Upper lobe of left lung (tissue), 6 donors: Measurements from ENCODE around the gene ALDH3B2. TPM values are rescaled to one million over a fixed set of nuclear protein-coding genes. Genes with fewer than 3 reads are reported as not detected.

Source experiments
- ATAC-seq, 2 donors: fragments of 200-7000 bp; cut with Tn5 transposase; one replicate each; pipeline ENCODE4 v1.9.1; 2022; ENCODE audit warnings: mild to moderate bottlenecking in 2 of 2, moderate library complexity in 2 of 2; ENCODE audit not compliant: low FRiP score in 2 of 2
- DNase-seq, 2 donors: peaks; one replicate each; pipeline ENCODE4 v3.0.0-alpha.2; 2019 to 2020
- H3K27ac ChIP-seq, 4 donors: fragments of 200-600 bp; sonication (generic); one replicate each; pipeline ENCODE4 v1.5.1; 2016 to 2019
- H3K27me3 ChIP-seq, 4 donors: fragments of 200-600 bp; sonication (generic); one replicate each; pipeline ENCODE4 v1.5.1; 2017 to 2019
- H3K36me3 ChIP-seq, 4 donors: fragments of 200-600 bp; sonication (generic); one replicate each; pipeline ENCODE4 v1.5.1; 2016 to 2019
- H3K4me1 ChIP-seq, 4 donors: fragments of 200-600 bp; sonication (generic); one replicate each; pipeline ENCODE4 v1.5.1; 2018 to 2019
- H3K4me3 ChIP-seq, 4 donors: fragments of 200-600 bp; sonication (generic); one replicate each; pipeline ENCODE4 v1.5.1; 2017 to 2019; ENCODE audit warnings: mild to moderate bottlenecking in 2 of 4, moderate library complexity in 1 of 4
- H3K9me3 ChIP-seq, 4 donors: fragments of 200-600 bp; sonication (generic); one replicate each; pipeline ENCODE4 v1.5.1; 2018 to 2019
- CTCF ChIP-seq, 6 experiments: fragments of 450-650 bp in 4 of 6; fragments of 200-600 bp in 2 of 6; sonication (generic) in 2 of 6; IDR thresholded peaks; one replicate each; pipeline ENCODE4 v1.5.1; 2016 to 2019; ENCODE audit warnings: antibody characterized with exemption in 6 of 6
- EP300 ChIP-seq, 4 donors: sonication (generic); formaldehyde crosslinking; IDR thresholded peaks; one replicate each; pipeline ENCODE4 v1.5.1; 2017; ENCODE audit warnings: antibody characterized with exemption in 4 of 4, control low read depth in 2 of 4
- POLR2A ChIP-seq, 4 donors: fragments of 450-650 bp; IDR thresholded peaks; one replicate each; pipeline ENCODE4 v1.5.1; 2016 to 2017; ENCODE audit warnings: antibody characterized with exemption in 4 of 4, mild to moderate bottlenecking in 2 of 4
- POLR2AphosphoS5 ChIP-seq, 2 donors: sonication (generic); formaldehyde crosslinking; IDR thresholded peaks; one replicate each; pipeline ENCODE4 v1.5.1; 2017; ENCODE audit warnings: antibody characterized with exemption in 2 of 2
- WGBS, 2 donors: methylation state at CpG; one replicate each; pipeline ENCODE4 v1.1.5; 2017 to 2018; 5-methylcytosine and 5-hydroxymethylcytosine counted together
- total RNA-seq, 6 donors: library from RNA; depleted of rRNA in 4 of 6; stranded (reverse); fragments of >200 nt in 4 of 6; gene quantifications; one replicate each; pipeline versions ENCODE4 v1.1.0 to v1.2.1, GENCODE V29; 2016 to 2021
- donor health status: DM: no; HTN: no; CAD: no; lungs with moderate emphysema.
- donor health status: DM: no; HTN: yes; CAD: no; lungs with severe emphysema.

ALDH3B2 gene
- total RNA-seq, 6 donors from 2014 or later = 0.30 to 6.4 (median 0.86) TPM; not detected in 1

- Histone ChIP-seq H3K4me1 (peaks cover 10 to 23% (median 20%) of the 10 kb centered on the region in 4 donors), H3K36me3 (peaks cover 4 to 21% (median 18%) of the 10 kb centered on the region in 4 donors), H3K27ac (no peak overlapping the region), H3K9me3 (no peaks in the 10 kb centered on the region), H3K27me3 (no peaks in the 10 kb centered on the region), H3K4me3 (no peak overlapping the region)
- TF ChIP-seq POLR2AphosphoS5 (IDR thresholded peaks at IDR 0.05) = no peak
- no peak for TF ChIP-seq EP300 (IDR thresholded peaks at IDR 0.05)
- no peak for TF ChIP-seq POLR2A (IDR thresholded peaks at IDR 0.05)
- TF ChIP-seq CTCF (IDR thresholded peaks at IDR 0.05) = no peak
- no peak for ATAC-seq
- DNase-seq = peak in 1 of 2 donors; percentile 83
- 36 to 66% methylated on average over 4 to 31 of the region's 34 CpGs for WGBS, 2 donors
Observed at GRCh38 chr11:67615728-67616430, 58.5 kb downstream of the ALDH3B2 start.

- ATAC-seq (peak; percentile 47 to 67), DNase-seq (peak; percentile 54 to 80)
- Histone ChIP-seq H3K36me3 (peaks cover 11 to 29% (median 27%) of the 10 kb centered on the region in 4 donors), H3K4me3 (no peak overlapping the region), H3K27ac (peak overlapping the region; percentile 83 to 91 (median 88)), H3K9me3 (no peaks in the 10 kb centered on the region), H3K27me3 (no peaks in the 10 kb centered on the region), H3K4me1 (peaks cover 10 to 23% (median 20%) of the 10 kb centered on the region in 4 donors)
- WGBS, 2 donors = 72 to 91% methylated on average over 8 to 15 of the region's 18 CpGs
- TF ChIP-seq CTCF (IDR thresholded peaks at IDR 0.05) (peak; percentile 24 to 74 (median 46)), EP300 (IDR thresholded peaks at IDR 0.05) (no peak)
Observed at GRCh38 chr11:67614730-67615714, 59.4 kb downstream of the ALDH3B2 start.

- 19% methylated on average over 11 to 18 of the region's 23 CpGs for whole genome bisulfite sequencing, 2 donors
- H3K27ac ChIP-seq = peak overlapping the region; percentile 83 to 91 (median 88)
Observed at GRCh38 chr11:67613960-67614715, 60.3 kb downstream of the ALDH3B2 start.

More at GRCh38 chr11:67613960-67614715, 60.3 kb downstream of the ALDH3B2 start:
- DNase-seq (peak; percentile 83 to 91), ATAC-seq (peak; percentile 75 to 81)
- Histone ChIP-seq H3K9me3 (no peaks in the 10 kb centered on the region), H3K4me3 (peak overlapping the region in 3 of 4 donors; percentile 36 to 47 (median 45)), H3K27me3 (no peaks in the 10 kb centered on the region), H3K36me3 (peaks cover 18 to 38% (median 34%) of the 10 kb centered on the region in 4 donors), H3K4me1 (peaks cover 10 to 23% (median 20%) of the 10 kb centered on the region in 4 donors)
- TF ChIP-seq POLR2AphosphoS5 (IDR thresholded peaks at IDR 0.05) (peak in 1 of 2 donors; percentile 58), CTCF (IDR thresholded peaks at IDR 0.05) (peak; percentile 48 to 74 (median 67)), EP300 (IDR thresholded peaks at IDR 0.05) (no peak), POLR2A (IDR thresholded peaks at IDR 0.05) (peak in 2 of 4 donors; percentile 18 to 60)
